GM19025 (cell line): ENCODE data around the gene DTNA.
"Not testable (repeated sequence)": the region's sequence is repeated elsewhere in the genome, so short reads cannot be mapped to it uniquely, and the experiment has no call there.

Experiments used
- ATAC-seq: cut with Tn5 transposase; IDR thresholded peaks from one replicate; pipeline ENCODE4 v1.9.1; 2021; ENCODE audit warnings: mild to moderate bottlenecking, low read depth, moderate library complexity; ENCODE audit not compliant: unreplicated experiment

The DTNA gene

DNA sequence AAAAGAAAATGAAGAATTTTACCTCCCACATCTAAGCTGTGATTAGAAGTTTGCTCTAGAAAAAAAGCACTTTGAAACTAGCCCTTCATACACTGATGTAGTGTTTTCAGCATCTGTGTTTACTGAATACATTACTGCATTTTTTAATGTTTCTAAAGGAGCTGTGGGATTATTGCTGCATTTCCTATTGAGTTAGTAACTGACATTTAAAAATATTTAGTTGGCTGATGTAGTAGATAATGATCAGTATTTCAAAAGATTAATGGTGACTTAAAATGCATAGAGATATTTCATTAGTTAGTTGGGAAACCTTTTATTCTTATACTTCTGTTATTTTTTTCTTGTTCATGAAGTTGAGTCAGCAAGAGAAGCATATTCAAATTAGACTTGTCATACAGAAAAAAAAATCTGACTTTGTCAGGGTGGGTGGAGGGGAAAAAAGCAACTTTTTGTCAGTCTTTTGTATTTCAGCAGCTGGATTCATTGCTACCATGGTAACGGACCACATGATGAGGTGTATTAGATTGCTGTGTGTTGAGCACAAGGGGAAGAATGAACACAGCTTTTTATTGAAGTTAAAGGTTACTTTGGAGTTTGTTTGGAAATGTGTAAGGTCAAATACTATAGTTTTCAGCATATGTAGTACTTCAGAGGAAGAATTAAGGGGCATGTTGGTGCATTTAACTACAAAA, at the start of gene DTNA:
TSS of gene DTNA (plus strand) at position 549 of the 692 bp plus-strand sequence. CDS start 45,679 bp downstream, outside the sequence.
- no peak for ATAC-seq

DNA sequence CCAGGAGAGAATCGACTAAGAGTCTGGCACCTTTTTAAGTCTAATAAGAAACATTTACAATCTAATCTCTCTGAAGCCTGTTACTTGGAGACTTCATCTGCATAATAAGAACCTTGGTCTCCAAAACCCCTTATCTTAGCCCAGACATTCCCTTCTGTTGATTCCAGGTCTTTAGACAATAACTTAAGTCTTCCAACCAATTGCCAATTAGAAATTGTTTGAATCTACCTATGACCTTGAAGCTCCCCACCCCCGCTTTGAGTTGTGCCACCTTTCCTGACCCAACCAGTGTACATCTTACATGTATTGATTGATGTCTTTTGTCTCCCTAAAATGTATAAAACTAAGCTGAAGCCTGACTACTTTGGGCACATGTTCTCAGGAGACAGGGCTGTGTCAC, 49.5 kb upstream of the DTNA start:
- no peak for ATAC-seq

GRCh38 chr18:34661464-34662087, 48.5 kb upstream of the DTNA start:
- ATAC-seq: no peak

DNA sequence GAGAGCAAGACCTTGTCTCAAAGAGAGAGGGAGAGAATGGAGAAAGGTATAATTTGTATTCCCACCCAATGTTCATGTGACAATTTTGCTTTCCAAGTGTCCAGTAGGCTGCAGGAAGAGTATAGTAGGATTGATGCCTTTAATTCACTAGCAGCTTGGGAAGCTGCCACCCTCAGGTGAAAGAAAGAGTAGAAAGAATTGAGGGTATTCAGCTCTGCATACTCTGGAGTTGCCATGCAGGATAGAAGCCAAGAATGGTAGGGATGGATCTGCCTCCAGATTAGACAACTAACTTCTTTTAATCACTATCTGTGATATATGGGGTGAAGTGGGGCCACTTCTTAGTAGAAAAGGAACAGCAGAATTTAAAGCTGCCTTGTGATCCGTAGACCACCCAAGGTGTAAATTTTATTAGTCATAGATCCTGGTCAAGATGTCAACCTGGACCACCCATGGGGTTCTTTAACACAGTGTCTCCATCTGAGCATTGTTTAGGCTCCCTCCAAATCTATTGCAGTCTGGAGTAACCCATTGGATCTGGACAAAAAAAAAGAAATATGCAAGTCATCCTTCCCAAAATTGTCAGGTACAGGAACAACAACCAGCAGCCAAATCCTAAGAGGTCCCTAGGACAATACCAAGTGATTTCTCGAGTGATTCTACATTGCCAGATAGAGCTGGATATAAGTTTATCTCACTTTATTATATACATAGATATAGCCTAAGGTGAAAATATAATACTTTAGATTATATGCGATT, 33.1 kb upstream of the DTNA start:
- ATAC-seq: no peak

DNA sequence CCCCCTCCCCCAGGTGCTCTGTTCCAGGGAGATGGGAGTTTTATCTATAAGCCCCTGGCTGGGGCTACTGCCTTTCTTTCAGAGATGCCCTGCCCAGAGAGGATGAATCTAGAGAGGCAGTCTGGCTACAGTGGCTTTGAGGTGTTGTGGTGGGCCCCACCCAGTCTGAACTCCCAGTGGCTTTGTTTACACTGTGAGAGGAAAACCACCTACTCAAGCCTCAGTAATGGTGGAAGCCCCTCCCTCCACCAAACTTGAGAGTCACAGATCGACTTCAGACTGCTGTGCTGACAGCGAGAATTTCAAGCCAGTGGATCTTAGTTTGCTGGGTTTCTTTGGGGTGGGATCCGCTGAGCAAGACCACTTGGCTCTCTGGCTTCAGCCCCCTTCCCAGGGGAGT, 20.3 kb upstream of the DTNA start:
- ATAC-seq: not testable (repeated sequence)

DNA sequence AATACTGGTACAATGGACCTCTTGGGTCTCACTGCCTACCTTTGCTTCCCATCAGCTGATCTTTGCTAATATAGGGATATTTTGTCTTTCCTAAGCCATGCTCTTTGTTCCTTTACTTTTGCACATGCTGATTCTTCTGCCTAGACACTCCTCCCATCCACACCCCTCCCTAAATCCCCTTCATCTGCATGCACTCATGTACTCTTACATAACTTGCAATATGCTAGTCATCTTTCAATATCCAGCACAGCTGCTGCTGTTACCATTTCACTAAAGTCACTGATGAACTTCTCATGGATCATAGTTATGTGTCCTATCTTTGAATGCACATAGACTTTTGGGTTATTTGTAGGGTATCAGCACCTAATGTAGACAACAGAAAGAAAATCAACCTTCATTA, 18.5 kb upstream of the DTNA start:
- ATAC-seq: no peak

- ATAC-seq: no peak
Observed at GRCh38 chr18:34694591-34695165, 15.4 kb upstream of the DTNA start.

DNA sequence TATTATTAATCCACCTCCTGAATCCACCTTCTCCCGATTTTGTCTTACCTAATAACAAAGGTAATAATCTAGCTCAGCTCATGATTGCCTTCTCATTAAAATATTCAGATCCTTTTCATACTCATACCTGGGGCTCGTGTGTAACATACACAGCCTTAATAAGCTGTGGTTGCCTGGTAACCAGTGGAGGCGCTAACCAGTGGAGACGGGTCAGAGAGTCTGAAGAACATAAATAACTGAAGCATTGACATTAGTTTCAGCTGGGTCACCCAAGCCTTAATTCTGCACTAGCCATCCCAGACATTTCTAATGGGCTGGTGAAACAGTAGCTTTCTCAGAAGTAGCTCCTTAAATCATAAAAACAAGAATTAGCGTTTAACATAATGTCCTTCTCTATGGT, 14.8 kb upstream of the DTNA start:
- no peak for ATAC-seq

DNA sequence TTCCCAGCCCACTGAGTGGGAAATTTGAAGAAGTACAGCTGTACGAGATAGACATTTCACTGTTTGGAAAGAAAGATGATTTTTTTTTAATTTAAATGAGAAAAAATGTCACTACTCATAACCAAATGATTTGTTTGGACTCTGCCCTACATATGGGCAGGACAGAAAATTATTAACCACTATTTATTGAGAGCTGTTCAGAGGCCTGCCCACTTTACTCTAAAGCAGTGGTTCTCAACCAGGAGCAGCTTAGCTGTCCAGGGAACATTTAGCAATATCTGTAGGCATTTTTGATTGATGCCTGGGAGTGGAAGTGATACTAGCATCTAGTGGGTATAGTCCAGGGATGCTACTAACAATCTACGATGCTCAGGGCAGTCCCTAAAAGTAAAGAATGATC, 13.4 kb upstream of the DTNA start:
- ATAC-seq: no peak

DNA sequence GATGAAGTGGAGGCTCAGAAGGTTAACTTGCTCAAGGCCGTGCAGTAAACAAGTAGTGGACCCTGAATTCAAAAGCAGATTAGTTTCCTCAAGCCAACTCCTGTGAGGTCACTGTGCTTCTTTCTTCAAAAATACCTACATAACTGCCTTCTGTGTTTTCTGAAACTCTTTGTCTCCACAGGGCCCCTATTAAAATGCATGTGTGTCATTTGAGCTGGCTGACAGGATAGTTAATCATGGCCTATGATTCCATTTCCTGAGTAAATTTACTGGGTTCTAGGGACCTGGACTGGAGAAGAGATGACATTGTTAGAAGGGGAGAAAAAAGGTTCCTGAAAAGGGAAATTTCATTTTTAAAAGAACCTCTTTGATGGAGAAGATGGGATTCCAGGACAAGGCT, 12.9 kb upstream of the DTNA start:
- no peak for ATAC-seq

- ATAC-seq: no peak
Observed at GRCh38 chr18:34697891-34698290, 12.2 kb upstream of the DTNA start.

- no peak for ATAC-seq
Observed at GRCh38 chr18:34701911-34702310, 8.2 kb upstream of the DTNA start.

- no peak for ATAC-seq
Observed at GRCh38 chr18:34702814-34703213, 7.3 kb upstream of the DTNA start.

DNA sequence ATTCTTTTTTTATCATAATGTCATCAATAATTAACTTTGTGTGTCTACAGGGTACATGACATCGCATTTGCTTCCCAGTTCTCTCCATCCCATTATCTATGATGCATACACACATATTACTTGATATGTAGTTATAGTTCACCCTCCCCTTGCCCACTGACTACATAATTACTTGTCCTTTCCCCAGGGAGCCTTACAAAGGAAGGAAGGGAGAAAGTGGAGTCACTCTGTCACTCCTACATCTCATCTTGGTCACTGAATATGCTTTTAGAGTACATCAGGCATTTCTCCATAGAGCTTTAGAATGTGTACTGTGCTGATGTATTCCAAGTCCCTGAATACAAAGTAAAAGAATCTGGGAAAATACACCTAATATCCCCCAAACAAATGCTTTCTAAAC, 6.0 kb upstream of the DTNA start:
- no peak for ATAC-seq

DNA sequence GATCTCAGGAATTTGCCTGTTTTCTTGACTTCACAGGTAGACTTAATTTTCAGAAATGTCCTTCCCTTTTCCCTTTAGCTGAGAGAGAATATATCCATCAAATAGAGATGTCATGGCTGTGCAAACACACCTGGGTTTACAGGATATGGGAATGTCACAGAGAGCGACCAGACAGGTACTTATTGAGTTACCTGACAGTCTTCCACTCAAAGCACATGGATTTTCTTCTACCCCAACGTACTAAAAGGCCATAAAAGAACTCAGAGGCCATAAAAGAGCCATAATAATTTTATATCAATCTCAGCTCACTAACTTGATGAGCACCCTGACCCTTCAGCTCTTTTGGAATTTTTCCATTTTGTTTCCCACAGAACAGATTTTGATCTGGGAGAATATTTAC, 5.3 kb upstream of the DTNA start:
- ATAC-seq: no peak

- ATAC-seq: no peak
Observed at GRCh38 chr18:34707670-34708069, 2.4 kb upstream of the DTNA start.

- no peak for ATAC-seq
Observed at GRCh38 chr18:34709104-34709503, 994 bp upstream of the DTNA start.

- ATAC-seq: no peak
Observed at GRCh38 chr18:34710458-34710914, 388 bp downstream of the DTNA start.

DNA sequence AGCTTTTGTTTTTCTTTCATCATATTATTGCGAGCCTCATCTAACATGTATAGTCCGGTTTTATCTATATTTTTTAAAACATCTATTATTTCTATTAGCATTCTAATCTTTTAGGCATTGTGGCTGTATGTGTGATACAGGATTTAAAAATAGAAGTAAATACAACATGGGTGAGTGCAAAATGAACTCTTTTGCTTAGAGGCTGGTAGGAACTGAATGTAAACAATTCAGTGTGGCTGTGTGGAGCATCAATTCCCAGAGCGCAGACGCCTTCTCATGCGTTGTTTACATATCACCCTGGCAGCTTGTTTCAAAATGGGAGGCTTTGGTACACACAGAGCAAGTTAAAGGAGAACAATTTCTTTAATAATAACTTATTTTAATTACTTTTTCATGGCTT, 836 bp downstream of the DTNA start:
- ATAC-seq: no peak

DNA sequence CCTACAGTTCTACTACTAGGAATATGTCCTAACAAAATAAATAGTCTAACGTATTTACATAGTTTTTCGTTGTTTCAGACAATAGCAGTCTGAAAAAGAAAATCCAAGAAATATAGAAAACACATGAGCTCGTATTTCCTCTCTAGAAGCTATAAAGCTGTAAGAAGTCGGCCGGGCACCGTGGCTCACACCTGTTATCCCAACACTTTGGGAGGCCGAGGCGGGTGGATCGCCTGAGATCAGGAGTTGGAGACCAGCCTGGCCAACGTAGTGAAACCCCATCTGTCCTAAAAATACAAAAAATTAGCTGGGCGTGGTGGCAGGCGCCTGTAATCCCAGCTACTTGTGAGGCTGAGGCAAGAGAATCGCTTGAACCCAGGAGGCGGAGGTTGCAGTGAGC, 6.0 kb downstream of the DTNA start:
- not testable (repeated sequence) for ATAC-seq

DNA sequence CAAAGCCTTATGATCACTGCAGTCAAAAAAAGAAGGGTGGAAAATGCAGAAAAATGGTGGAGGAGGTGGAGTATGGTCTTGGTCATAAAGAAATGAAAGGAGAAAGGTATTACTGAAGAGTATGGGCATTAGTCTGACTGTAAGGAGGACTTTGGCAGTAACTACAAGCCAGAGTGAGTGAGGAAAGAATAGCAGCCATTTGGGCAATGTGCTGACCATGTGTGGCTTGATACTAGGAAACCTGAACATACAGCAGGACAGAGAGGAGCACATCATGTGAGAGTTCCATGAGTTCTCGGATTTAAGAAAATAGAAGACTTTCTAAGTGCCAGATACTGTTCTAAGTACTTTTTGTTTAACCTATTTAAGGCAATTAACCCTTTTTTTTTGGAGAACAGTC, 8.5 kb downstream of the DTNA start:
- no peak for ATAC-seq
